ENCODE data around the gene HYAL2.

HYAL2 gene

GRCh38 chr3:50341996-50342650 lies 19.6 kb upstream of the HYAL2 start:
- no peak overlapping the region for H3K4me3 ChIP-seq (ENCODE audit: low read depth, low read length)
- no peak for DNase-seq (ENCODE audit: low read depth)
- no peak for TF ChIP-seq CTCF (IDR thresholded peaks at IDR 0.05; ENCODE audit: insufficient read depth, low read depth, low read length, missing control alignments)

GRCh38 chr3:50341537-50341936 lies 19.0 kb upstream of the HYAL2 start:
- no peak for TF ChIP-seq CTCF (IDR thresholded peaks at IDR 0.05; ENCODE audit: insufficient read depth, low read depth, low read length, missing control alignments)
- H3K4me3 ChIP-seq (ENCODE audit: low read depth, low read length): peak overlapping the region; percentile 96
- no peak for DNase-seq (ENCODE audit: low read depth)

- peak; percentile 92 for DNase-seq (ENCODE audit: low read depth)
- TF ChIP-seq CTCF (IDR thresholded peaks at IDR 0.05; ENCODE audit: insufficient read depth, low read depth, low read length, missing control alignments): no peak
- peak within 1 kb of the TSS; percentile 96 for H3K4me3 ChIP-seq (ENCODE audit: low read depth, low read length)
These were observed 18.1 kb upstream of the HYAL2 start, which contains the start of gene RASSF1 for GRCh38 chr3:50340448-50341329. Gene RASSF1 (minus strand): TSS chr3:50340836. CDS start chr3:50340805, 31 bp downstream.

- no peak for TF ChIP-seq CTCF (IDR thresholded peaks at IDR 0.05; ENCODE audit: insufficient read depth, low read depth, low read length, missing control alignments)
- no peak for DNase-seq (ENCODE audit: low read depth)
- peak overlapping the region; percentile 96 for H3K4me3 ChIP-seq (ENCODE audit: low read depth, low read length)
These were observed 17.6 kb upstream of the HYAL2 start for GRCh38 chr3:50340147-50340447.

GRCh38 chr3:50339485-50340146 lies 17.1 kb upstream of the HYAL2 start:
- TF ChIP-seq CTCF (IDR thresholded peaks at IDR 0.05; ENCODE audit: insufficient read depth, low read depth, low read length, missing control alignments): no peak

GRCh38 chr3:50338965-50339364 lies 16.4 kb upstream of the HYAL2 start:
- no peak for TF ChIP-seq CTCF (IDR thresholded peaks at IDR 0.05; ENCODE audit: insufficient read depth, low read depth, low read length, missing control alignments)
- DNase-seq (ENCODE audit: low read depth): no peak
- peak overlapping the region; percentile 96 for H3K4me3 ChIP-seq (ENCODE audit: low read depth, low read length)

More at GRCh38 chr3:50339485-50340146, 17.1 kb upstream of the HYAL2 start:
- no peak for DNase-seq (ENCODE audit: low read depth)
- H3K4me3 ChIP-seq (ENCODE audit: low read depth, low read length): peak overlapping the region; percentile 96

All from GM12865 (cell line).